Trophoblast cell (in vitro differentiated cells and primary cell): ENCODE measurements around the gene SNAPC2.

ENCODE experiments used
- DNase-seq, 2 donors: peaks; one replicate each; pipeline ENCODE4 v3.0.0-alpha.2; 2016
- H2AFZ ChIP-seq: 2 replicates; pipeline ENCODE4 v1.6.1; 2013; ENCODE audit warnings: low read length, moderate library complexity, mild to moderate bottlenecking; ENCODE audit not compliant: insufficient read depth, poor library complexity
- H2AK5ac ChIP-seq: 2 replicates; pipeline ENCODE4 v1.6.1; 2013; ENCODE audit warnings: mild to moderate bottlenecking, low read length
- H2BK120ac ChIP-seq: 2 replicates; pipeline ENCODE4 v1.6.1; 2013; ENCODE audit warnings: low read length, mild to moderate bottlenecking, moderate library complexity; ENCODE audit not compliant: insufficient read depth, poor library complexity
- H2BK12ac ChIP-seq: 2 replicates; pipeline ENCODE4 v1.6.1; 2013; ENCODE audit warnings: mild to moderate bottlenecking, low read length, moderate library complexity
- H2BK5ac ChIP-seq: 2 replicates; pipeline ENCODE4 v1.6.1; 2013; ENCODE audit warnings: low read length, low read depth, moderate library complexity, mild to moderate bottlenecking; ENCODE audit not compliant: poor library complexity
- H3K14ac ChIP-seq: 2 replicates; pipeline ENCODE4 v1.6.1; 2013; ENCODE audit warnings: mild to moderate bottlenecking, low read length
- H3K18ac ChIP-seq: 2 replicates; pipeline ENCODE4 v1.6.1; 2013; ENCODE audit warnings: mild to moderate bottlenecking, low read length
- H3K23ac ChIP-seq: 2 replicates; pipeline ENCODE4 v1.6.1; 2013; ENCODE audit warnings: low read length
- H3K27ac ChIP-seq: 2 replicates; pipeline ENCODE4 v1.5.1; 2013; ENCODE audit warnings: low read depth, mild to moderate bottlenecking, inconsistent platforms, low read length, moderate library complexity
- H3K27me3 ChIP-seq: 2 replicates; pipeline ENCODE4 v1.6.1; 2013; ENCODE audit warnings: inconsistent platforms, mild to moderate bottlenecking, low read length, moderate library complexity; ENCODE audit not compliant: insufficient read depth
- H3K36me3 ChIP-seq, 2 experiments: 1 replicate in 1 of 2; 2 replicates in 1 of 2; pipeline ENCODE4 v1.6.1; 2013; ENCODE audit warnings: low read length in 2 of 2, mild to moderate bottlenecking in 2 of 2, moderate library complexity in 1 of 2; ENCODE audit not compliant: insufficient read depth in 2 of 2, control insufficient read depth in 1 of 2
- H3K4ac ChIP-seq: 2 replicates; pipeline ENCODE4 v1.6.1; 2013; ENCODE audit warnings: low read depth, mild to moderate bottlenecking, low read length, moderate library complexity
- H3K4me1 ChIP-seq, 2 experiments: 1 replicate in 1 of 2; 2 replicates in 1 of 2; pipeline ENCODE4 v1.6.1; 2013; ENCODE audit warnings: low read length in 2 of 2, mild to moderate bottlenecking in 2 of 2, moderate library complexity in 1 of 2; ENCODE audit not compliant: insufficient read depth in 2 of 2, control insufficient read depth in 1 of 2
- H3K4me2 ChIP-seq: 2 replicates; pipeline ENCODE4 v1.6.1; 2013; ENCODE audit warnings: inconsistent platforms, mild to moderate bottlenecking, low read length, moderate library complexity
- H3K4me3 ChIP-seq: 2 replicates; pipeline ENCODE4 v1.5.1; 2013; ENCODE audit warnings: mild to moderate bottlenecking, low read depth, low read length, inconsistent platforms
- H3K79me1 ChIP-seq: one replicate; pipeline ENCODE4 v1.6.1; 2013; ENCODE audit warnings: low read length
- H3K79me2 ChIP-seq: 2 replicates; pipeline ENCODE4 v1.6.1; 2013; ENCODE audit warnings: low read length, mild to moderate bottlenecking; ENCODE audit not compliant: control insufficient read depth, insufficient read depth, poor library complexity
- H3K9ac ChIP-seq: 2 replicates; pipeline ENCODE4 v1.6.1; 2013; ENCODE audit warnings: mild to moderate bottlenecking, low read length
- H3K9me3 ChIP-seq: 2 replicates; pipeline ENCODE4 v1.6.1; 2013; ENCODE audit warnings: low read depth, mild to moderate bottlenecking, control low read depth, inconsistent platforms, low read length; ENCODE audit not compliant: insufficient read depth
- H4K12ac ChIP-seq: 2 replicates; pipeline ENCODE4 v1.6.1; 2013; ENCODE audit warnings: low read depth, mild to moderate bottlenecking, low read length, moderate library complexity
- H4K8ac ChIP-seq: 2 replicates; pipeline ENCODE4 v1.6.1; 2013; ENCODE audit warnings: low read depth, mild to moderate bottlenecking, low read length, moderate library complexity
- H4K91ac ChIP-seq: one replicate; pipeline ENCODE4 v1.6.1; 2013; ENCODE audit warnings: low read depth, mild to moderate bottlenecking, low read length, moderate library complexity
- WGBS: extraction: QIAGEN DNeasy Blood & Tissue Kit; methylation state at CpG from one replicate; pipeline ENCODE4 v1.1.7; 2013; ENCODE audit warnings: missing lambda C conversion rate; ENCODE audit not compliant: insufficient read length, insufficient coverage; ENCODE audit errors: extremely low coverage; 5-methylcytosine and 5-hydroxymethylcytosine counted together

Gene SNAPC2

GRCh38 chr19:7883105-7883504 is 37.0 kb upstream of the SNAPC2 start:
- H4K12ac ChIP-seq, result no peak overlapping the region
- no peak overlapping the region for H3K4me2 ChIP-seq
- no peaks in the 10 kb centered on the region for H3K27me3 ChIP-seq
- H3K36me3 ChIP-seq, result no peaks in the 10 kb centered on the region
- no peak overlapping the region for H2BK12ac ChIP-seq
- no peaks in the 10 kb centered on the region for H3K79me1 ChIP-seq
- no peak overlapping the region for H2AK5ac ChIP-seq
- no peak overlapping the region for H4K8ac ChIP-seq
- H3K14ac ChIP-seq, result no peak overlapping the region
- no peak for DNase-seq
- no peak overlapping the region for H3K9ac ChIP-seq
- H3K4me3 ChIP-seq, result no peak overlapping the region
- no peak overlapping the region for H2BK120ac ChIP-seq
- H3K27ac ChIP-seq, result no peak overlapping the region
- H3K23ac ChIP-seq, result no peak overlapping the region
- no peak overlapping the region for H3K4ac ChIP-seq
- H2AFZ ChIP-seq, result no peak overlapping the region
- H3K4me1 ChIP-seq, result peaks cover 0 to 1% of the 10 kb centered on the region in 2 experiments
- no peak overlapping the region for H3K18ac ChIP-seq
- no peaks in the 10 kb centered on the region for H3K79me2 ChIP-seq
- no CpG with 5 or more reads among the region's 4 CpGs for WGBS
- no peaks in the 10 kb centered on the region for H3K9me3 ChIP-seq
- H4K91ac ChIP-seq, result no peak overlapping the region
- no peak overlapping the region for H2BK5ac ChIP-seq

- Histone ChIP-seq H4K91ac (no peak overlapping the region), H3K4me3 (no peak overlapping the region), H3K23ac (no peak overlapping the region), H3K14ac (no peak overlapping the region), H3K79me2 (no peaks in the 10 kb centered on the region), H3K79me1 (no peaks in the 10 kb centered on the region), H2BK5ac (no peak overlapping the region), H3K4me2 (no peak overlapping the region), H3K9me3 (no peaks in the 10 kb centered on the region), H3K18ac (no peak overlapping the region), H3K4ac (no peak overlapping the region), H2AFZ (no peak overlapping the region), H2BK12ac (no peak overlapping the region), H3K9ac (no peak overlapping the region), H3K36me3 (no peaks in the 10 kb centered on the region), H4K12ac (no peak overlapping the region), H2AK5ac (no peak overlapping the region), H3K27ac (no peak overlapping the region), H3K27me3 (no peaks in the 10 kb centered on the region), H2BK120ac (no peak overlapping the region), H3K4me1 (peaks cover 0 to 7% of the 10 kb centered on the region in 2 experiments), H4K8ac (no peak overlapping the region)
- WGBS, result no CpG with 5 or more reads among the region's 2 CpGs
- DNase-seq, result no peak
These were observed 36.2 kb upstream of the SNAPC2 start for GRCh38 chr19:7883796-7884570.

GRCh38 chr19:7885818-7886217 is 34.3 kb upstream of the SNAPC2 start:
- Histone ChIP-seq H2BK120ac (no peak overlapping the region), H3K9me3 (no peaks in the 10 kb centered on the region), H3K4ac (no peak overlapping the region), H3K79me1 (no peaks in the 10 kb centered on the region), H2BK5ac (no peak overlapping the region), H3K14ac (no peak overlapping the region), H3K4me1 (peaks cover 0 to 8% of the 10 kb centered on the region in 2 experiments), H3K4me3 (no peak overlapping the region), H3K36me3 (no peaks in the 10 kb centered on the region), H4K91ac (no peak overlapping the region), H2AK5ac (no peak overlapping the region), H3K79me2 (no peaks in the 10 kb centered on the region), H3K27me3 (no peaks in the 10 kb centered on the region), H3K23ac (no peak overlapping the region), H3K18ac (no peak overlapping the region), H3K27ac (no peak overlapping the region), H4K8ac (no peak overlapping the region), H2AFZ (no peak overlapping the region), H4K12ac (no peak overlapping the region), H2BK12ac (no peak overlapping the region), H3K9ac (no peak overlapping the region), H3K4me2 (no peak overlapping the region)
- WGBS, result no CpG with 5 or more reads among the region's 8 CpGs
- DNase-seq, result no peak

- no peak overlapping the region for H3K4me3 ChIP-seq
- H3K9me3 ChIP-seq, result no peaks in the 10 kb centered on the region
- no peak overlapping the region for H4K91ac ChIP-seq
- H2AK5ac ChIP-seq, result peak overlapping the region; percentile 59
- no peaks in the 10 kb centered on the region for H3K36me3 ChIP-seq
- no peak overlapping the region for H3K18ac ChIP-seq
- H4K12ac ChIP-seq, result no peak overlapping the region
- no peaks in the 10 kb centered on the region for H3K27me3 ChIP-seq
- no peak overlapping the region for H2BK5ac ChIP-seq
- no peak for DNase-seq
- H3K23ac ChIP-seq, result no peak overlapping the region
- H3K27ac ChIP-seq, result no peak overlapping the region
- H4K8ac ChIP-seq, result no peak overlapping the region
- no peaks in the 10 kb centered on the region for H3K79me2 ChIP-seq
- H2BK120ac ChIP-seq, result no peak overlapping the region
- H3K79me1 ChIP-seq, result no peaks in the 10 kb centered on the region
- H2BK12ac ChIP-seq, result no peak overlapping the region
- no peak overlapping the region for H2AFZ ChIP-seq
- no CpG with 5 or more reads among the region's 16 CpGs for WGBS
- H3K14ac ChIP-seq, result no peak overlapping the region
- H3K4me1 ChIP-seq, result peaks cover 0 to 8% of the 10 kb centered on the region in 2 experiments
- no peak overlapping the region for H3K9ac ChIP-seq
- H3K4ac ChIP-seq, result no peak overlapping the region
- peak overlapping the region; percentile 78 for H3K4me2 ChIP-seq
These were observed 32.6 kb upstream of the SNAPC2 start for GRCh38 chr19:7887408-7888144.
